HG03439 (cell line): ENCODE measurements around the gene MPPED2.

ENCODE experiments used
- ATAC-seq: cut with Tn5 transposase; IDR thresholded peaks from one replicate; pipeline ENCODE4 v1.9.1; 2021; ENCODE audit warnings: mild to moderate bottlenecking, moderate library complexity; ENCODE audit not compliant: unreplicated experiment

The MPPED2 gene

DNA sequence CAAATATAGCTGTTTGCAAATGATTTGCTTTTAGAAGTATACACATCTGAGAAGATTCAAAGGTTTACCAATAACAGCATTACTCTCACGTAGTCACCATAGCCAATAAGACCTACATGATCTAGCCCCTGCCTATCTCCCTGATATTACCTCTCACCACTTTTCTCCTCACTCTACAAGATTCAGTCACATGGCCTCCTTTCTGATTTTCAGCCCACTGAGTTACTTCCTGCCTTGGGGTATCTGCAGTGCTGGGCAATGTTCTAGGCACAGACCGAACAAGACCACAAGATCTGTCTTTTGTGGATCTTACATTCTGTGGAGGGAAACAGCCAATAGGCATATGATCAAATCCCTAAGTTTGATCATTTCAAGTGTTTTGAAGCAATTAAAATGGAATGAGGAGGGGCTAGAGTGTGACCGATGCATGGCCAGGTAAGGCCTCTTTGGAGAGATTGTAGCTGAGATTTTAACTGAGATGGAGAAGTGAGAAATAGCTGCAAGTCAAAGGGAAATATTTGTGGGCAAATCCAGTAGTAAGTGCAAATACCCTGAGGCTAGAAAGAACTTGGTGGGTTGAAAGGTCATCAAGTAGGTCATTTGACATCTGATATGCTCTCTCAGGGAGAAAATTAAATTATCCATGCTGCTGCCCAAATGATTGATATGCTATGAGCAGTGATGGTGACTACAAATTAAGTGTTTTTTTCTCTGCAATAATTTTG is 220.2 kb downstream of the MPPED2 start:
- ATAC-seq, result no peak

DNA sequence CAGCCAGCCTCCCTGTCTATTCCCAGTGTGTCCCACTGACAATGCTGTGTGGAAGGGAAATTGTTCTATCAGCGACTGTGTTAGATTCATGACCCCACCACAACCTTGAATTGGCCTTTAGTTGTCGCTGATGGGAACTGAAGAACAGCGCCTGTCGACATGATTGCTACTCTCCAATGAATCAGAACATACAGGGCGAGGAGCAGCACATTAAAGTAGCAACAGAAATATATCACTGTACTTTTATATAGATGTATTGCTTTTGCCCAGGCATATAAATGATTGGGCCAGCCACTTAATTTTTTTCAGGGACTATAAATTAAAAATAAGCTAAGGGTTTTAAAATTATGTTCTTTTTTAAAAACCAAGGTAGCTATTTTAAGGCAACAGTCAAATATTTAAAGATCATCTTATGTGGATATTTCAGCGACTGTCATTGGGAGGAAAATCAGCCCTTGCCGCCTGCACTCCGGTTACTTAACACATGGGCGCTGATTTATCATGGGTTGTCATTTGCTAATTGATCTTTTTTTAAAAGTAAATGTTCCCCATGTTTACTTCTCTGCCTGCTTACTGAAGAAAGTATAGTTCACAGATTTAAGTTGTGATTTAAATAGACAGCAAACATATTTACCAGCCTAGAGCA is 221.2 kb downstream of the MPPED2 start:
- ATAC-seq, result no peak

GRCh38 chr11:30364139-30364836 is 221.9 kb downstream of the MPPED2 start:
- no peak for ATAC-seq

DNA sequence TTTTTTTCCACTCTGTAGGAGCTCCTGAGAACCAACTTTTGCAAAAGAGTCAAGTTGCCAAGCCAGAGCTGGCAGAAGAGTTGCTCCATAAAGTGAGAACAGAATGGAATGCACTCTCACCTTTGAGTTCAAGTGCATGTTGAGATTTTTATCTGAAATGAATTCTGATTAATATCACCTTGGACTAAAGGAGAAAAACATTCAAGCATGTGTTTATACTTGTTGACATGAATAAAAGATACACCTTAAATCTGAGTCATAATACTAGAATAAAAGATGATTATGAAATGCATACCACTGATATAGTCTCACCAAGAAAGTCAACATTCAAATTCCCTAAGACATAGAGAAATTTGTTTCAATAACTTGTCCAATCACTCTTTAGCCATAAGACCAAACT is 225.4 kb downstream of the MPPED2 start:
- no peak for ATAC-seq
